ENCODE data around the gene COX8A. TPM values are rescaled to one million over a fixed set of nuclear protein-coding genes. Genes with fewer than 3 reads are reported as not detected.

The COX8A gene, protein sequence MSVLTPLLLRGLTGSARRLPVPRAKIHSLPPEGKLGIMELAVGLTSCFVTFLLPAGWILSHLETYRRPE
- 1,000 to 10,000 TPM in 1 of 2 donors, 100 to 1,000 TPM in 1; 830 to 1,057 TPM for total RNA-seq

DNA sequence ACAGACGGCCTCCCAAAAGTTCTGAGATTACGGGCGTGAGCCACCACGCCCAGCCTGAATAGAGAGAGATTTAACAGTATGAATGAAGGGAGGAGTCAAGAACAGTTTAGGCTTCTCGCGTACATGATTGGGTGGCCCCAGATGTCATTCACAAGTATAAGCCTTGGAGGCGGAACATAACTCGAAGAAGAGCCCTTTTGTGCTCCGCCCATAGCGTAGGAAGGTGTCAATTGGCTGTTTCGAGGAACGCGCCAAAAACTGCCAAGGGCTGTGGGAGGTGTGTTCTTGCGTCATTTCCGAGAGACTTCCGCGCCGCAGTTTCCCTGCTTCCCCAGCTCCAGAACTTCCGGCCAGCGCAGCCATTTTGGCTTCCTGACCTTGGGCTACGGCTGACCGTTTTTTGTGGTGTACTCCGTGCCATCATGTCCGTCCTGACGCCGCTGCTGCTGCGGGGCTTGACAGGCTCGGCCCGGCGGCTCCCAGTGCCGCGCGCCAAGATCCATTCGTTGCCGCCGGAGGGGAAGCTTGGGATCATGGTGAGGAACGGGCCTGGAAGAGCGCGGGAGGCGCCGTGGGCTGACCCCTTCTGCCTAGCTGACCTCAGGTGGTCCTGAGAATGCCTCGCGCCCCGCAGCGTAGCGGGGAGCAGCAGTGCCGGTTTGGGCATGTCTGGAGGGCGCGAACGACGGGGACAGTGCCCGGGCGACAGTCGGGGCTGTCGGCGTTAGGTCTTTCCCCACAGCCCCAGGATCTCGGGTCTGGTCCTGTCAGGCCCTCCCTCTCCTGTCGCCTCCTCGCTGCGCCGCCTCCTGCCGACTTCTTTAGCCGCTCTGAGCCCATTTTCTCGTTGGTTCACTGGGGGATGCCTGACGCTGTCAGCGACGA, at the start of gene COX8A:
Gene COX8A, plus strand, starts transcription at position 362 of the 885 bp plus-strand sequence. Its CDS starts 61 bp downstream, at position 423.
- Histone ChIP-seq H3K27ac (peak within 1 kb of the TSS; percentile 98), H3K4me1 (peaks cover 0 to 45% of the 10 kb centered on the region in 2 donors), H3K27me3 (no peaks in the 10 kb centered on the region), H3K36me3 (peaks cover 10% of the 10 kb centered on the region), H3K4me3 (peak within 1 kb of the TSS; percentile 81 to 85), H3K9me3 (no peaks in the 10 kb centered on the region)
- peak; percentile 99 for DNase-seq (ENCODE audit: low spot score)
- TF ChIP-seq, protein P1, sequence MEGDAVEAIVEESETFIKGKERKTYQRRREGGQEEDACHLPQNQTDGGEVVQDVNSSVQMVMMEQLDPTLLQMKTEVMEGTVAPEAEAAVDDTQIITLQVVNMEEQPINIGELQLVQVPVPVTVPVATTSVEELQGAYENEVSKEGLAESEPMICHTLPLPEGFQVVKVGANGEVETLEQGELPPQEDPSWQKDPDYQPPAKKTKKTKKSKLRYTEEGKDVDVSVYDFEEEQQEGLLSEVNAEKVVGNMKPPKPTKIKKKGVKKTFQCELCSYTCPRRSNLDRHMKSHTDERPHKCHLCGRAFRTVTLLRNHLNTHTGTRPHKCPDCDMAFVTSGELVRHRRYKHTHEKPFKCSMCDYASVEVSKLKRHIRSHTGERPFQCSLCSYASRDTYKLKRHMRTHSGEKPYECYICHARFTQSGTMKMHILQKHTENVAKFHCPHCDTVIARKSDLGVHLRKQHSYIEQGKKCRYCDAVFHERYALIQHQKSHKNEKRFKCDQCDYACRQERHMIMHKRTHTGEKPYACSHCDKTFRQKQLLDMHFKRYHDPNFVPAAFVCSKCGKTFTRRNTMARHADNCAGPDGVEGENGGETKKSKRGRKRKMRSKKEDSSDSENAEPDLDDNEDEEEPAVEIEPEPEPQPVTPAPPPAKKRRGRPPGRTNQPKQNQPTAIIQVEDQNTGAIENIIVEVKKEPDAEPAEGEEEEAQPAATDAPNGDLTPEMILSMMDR (IDR thresholded peaks at IDR 0.05): peak in 1 of 2 donors; percentile 48

DNA sequence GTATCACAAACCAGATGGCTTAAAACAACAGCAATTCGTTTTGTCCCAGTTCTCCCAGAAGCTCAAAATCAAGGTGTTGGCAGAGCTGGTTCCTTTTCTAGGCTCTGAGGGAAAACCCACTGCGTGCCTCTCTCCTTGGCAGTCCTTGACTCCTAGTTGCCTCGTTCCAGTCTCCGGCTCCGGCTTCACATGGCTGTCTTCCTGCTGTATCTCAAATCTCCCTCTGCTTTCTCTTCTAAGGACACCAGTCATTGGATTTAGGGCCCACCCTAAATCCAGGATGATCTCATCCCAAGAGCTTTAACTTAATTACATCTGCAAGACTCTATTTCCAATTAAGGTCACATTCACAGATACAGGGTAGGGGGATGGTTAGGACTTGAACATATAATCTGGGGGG, 44.8 kb upstream of the COX8A start:
- Histone ChIP-seq H3K4me3 (no peak overlapping the region), H3K27me3 (no peaks in the 10 kb centered on the region), H3K36me3 (no peaks in the 10 kb centered on the region), H3K4me1 (no peaks in the 10 kb centered on the region), H3K9me3 (no peaks in the 10 kb centered on the region), H3K27ac (no peak overlapping the region)
- TF ChIP-seq, protein P1 (IDR thresholded peaks at IDR 0.05): no peak
- no peak for DNase-seq (ENCODE audit: low spot score)

DNA sequence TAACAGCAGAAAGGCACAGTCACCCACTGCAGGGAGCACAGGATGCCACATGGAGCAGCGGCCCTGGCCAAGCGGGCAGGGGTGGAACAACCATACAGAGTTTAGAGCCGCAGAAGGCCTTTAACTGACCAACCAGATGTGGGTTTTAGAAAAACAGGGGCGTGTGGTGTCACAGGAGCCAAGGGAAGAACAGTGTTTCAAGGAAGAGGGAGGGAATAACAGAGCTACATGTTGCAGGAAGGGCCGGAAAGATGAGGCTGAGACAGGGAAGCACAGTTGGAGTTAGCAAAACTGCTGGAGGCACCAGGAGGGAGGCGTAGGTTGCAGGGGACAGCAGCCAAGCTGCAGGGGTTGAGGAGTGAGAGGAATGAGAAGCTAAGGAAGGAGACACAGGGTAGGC, 43.4 kb upstream of the COX8A start:
- no peak overlapping the region for H3K27ac ChIP-seq
- TF ChIP-seq, protein P1 (IDR thresholded peaks at IDR 0.05): no peak
- no peaks in the 10 kb centered on the region for H3K9me3 ChIP-seq
- no peaks in the 10 kb centered on the region for H3K4me1 ChIP-seq
- no peaks in the 10 kb centered on the region for H3K36me3 ChIP-seq
- no peaks in the 10 kb centered on the region for H3K27me3 ChIP-seq
- no peak for DNase-seq (ENCODE audit: low spot score)
- H3K4me3 ChIP-seq: no peak overlapping the region

DNA sequence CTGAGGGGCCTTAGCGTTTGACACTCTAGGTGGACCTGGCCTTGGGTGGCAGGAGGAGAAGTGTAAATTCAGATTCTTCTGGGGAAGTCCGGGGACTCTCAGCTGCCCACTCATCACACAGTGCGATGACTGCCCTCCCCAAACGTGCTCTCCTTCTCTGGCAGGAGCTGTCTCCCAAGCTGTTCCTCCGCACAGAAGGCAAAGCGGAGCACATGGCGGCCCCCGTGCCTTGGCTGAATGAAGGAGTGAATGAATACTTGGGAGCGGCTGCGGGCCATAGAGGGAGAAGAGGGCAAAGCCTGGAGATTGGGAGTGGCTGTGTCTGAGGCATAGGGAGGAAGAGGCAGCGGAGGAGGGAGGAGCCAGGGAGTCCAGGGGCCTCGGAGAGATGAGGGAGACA, 42.5 kb upstream of the COX8A start:
- TF ChIP-seq, protein P1 (IDR thresholded peaks at IDR 0.05): no peak
- H3K4me1 ChIP-seq: no peaks in the 10 kb centered on the region
- no peak for DNase-seq (ENCODE audit: low spot score)
- no peaks in the 10 kb centered on the region for H3K27me3 ChIP-seq
- no peak overlapping the region for H3K4me3 ChIP-seq
- no peaks in the 10 kb centered on the region for H3K36me3 ChIP-seq
- H3K27ac ChIP-seq: no peak overlapping the region
- no peaks in the 10 kb centered on the region for H3K9me3 ChIP-seq

DNA sequence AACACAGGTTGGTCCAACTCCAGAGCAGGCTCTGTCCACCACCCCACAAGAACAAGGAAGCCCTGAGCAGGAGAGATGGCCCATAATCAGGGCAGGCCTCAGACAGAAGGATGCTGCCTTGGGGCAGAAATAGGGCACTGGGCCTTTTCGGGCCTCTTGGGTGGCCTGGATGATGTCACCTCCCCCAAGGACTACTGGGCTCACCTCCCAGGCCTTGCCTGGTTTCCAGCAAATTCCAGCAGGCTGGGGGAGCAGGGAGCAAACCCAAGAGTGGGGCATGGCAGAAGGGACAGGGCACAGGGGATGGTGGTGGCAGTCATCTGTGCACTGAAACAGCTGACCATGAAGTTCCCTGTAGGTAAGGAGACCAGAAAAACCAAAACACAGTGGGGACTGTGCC, 41.0 kb upstream of the COX8A start:
- Histone ChIP-seq H3K4me1 (peaks cover 0 to 7% of the 10 kb centered on the region in 2 donors), H3K27ac (no peak overlapping the region), H3K4me3 (no peak overlapping the region), H3K36me3 (no peaks in the 10 kb centered on the region), H3K27me3 (no peaks in the 10 kb centered on the region), H3K9me3 (no peaks in the 10 kb centered on the region)
- DNase-seq (ENCODE audit: low spot score): no peak
- TF ChIP-seq, protein P1 (IDR thresholded peaks at IDR 0.05): no peak

Data from right atrium auricular region (tissue), 2 donors.